ENCODE results near the gene FAM81A.

Gene FAM81A

GRCh38 chr15:59434481-59434880, 3.5 kb upstream of the FAM81A start:
- no peak for TF ChIP-seq ZFX (IDR thresholded peaks at IDR 0.05)
- no peak for TF ChIP-seq CTCF (conservative IDR thresholded peaks at IDR 0.05)
- no peak overlapping the region for H3K27ac ChIP-seq

GRCh38 chr15:59436774-59437141, 1.2 kb upstream of the FAM81A start:
- no peak overlapping the region for H3K27ac ChIP-seq
- TF ChIP-seq CTCF (conservative IDR thresholded peaks at IDR 0.05) (no peak), ZFX (IDR thresholded peaks at IDR 0.05) (no peak)

GRCh38 chr15:59437142-59437816, 707 bp upstream of the FAM81A start:
- H3K27ac ChIP-seq, result peak overlapping the region; percentile 74
- TF ChIP-seq ZFX (IDR thresholded peaks at IDR 0.05) (no peak), CTCF (conservative IDR thresholded peaks at IDR 0.05) (no peak)

- H3K27ac ChIP-seq, result peak overlapping the region; percentile 74
- TF ChIP-seq ZFX (IDR thresholded peaks at IDR 0.05) (no peak), CTCF (conservative IDR thresholded peaks at IDR 0.05) (no peak)
These were observed 772 bp downstream of the FAM81A start for GRCh38 chr15:59438625-59439290.

GRCh38 chr15:59439576-59439975, 1.6 kb downstream of the FAM81A start:
- TF ChIP-seq CTCF (conservative IDR thresholded peaks at IDR 0.05), result no peak
- TF ChIP-seq ZFX (IDR thresholded peaks at IDR 0.05), result no peak
- no peak overlapping the region for H3K27ac ChIP-seq

- no peak overlapping the region for H3K27ac ChIP-seq
- TF ChIP-seq ZFX (IDR thresholded peaks at IDR 0.05), result no peak
- no peak for TF ChIP-seq CTCF (conservative IDR thresholded peaks at IDR 0.05)
These were observed 5.5 kb downstream of the FAM81A start for GRCh38 chr15:59443341-59444072.
